ENCODE measurements around the gene FIZ1.

FIZ1 gene

DNA sequence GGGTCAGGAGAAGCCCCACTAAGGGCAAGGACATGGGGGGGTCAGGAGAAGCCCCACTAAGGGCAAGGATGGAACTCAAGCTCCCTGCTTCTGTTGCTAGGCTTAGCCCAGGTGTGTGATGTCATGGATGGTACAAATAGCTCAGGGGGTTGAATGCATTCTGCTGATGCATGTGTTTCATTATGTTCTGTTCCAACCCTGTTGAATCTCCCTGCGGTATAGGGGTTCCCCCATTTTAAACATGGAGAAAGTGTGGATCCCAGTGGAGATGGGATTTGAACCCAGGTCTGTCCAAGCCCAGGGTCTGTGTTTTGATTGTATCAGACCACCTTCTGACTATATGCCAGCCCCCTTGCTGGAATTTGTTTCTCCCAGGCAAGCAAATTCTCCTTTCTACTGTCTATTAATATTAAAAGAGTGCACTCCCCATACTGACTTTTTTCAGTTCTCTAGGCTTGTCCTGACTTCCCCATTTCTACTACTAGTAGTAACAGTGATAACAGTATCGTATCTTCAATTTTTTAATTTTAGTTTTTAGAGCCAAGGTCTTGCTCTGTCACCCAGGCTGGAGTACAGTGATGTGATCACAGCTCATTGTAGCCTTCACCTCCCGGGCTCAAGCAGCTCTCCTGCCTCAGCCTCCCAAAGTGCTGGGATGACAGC lies 12.8 kb upstream of the FIZ1 start:
- no peak for DNase-seq

GRCh38 chr19:55611300-55611982 lies 12.1 kb upstream of the FIZ1 start:
- DNase-seq, result no peak

GRCh38 chr19:55609326-55609725 lies 10.0 kb upstream of the FIZ1 start:
- DNase-seq, result no peak

DNA sequence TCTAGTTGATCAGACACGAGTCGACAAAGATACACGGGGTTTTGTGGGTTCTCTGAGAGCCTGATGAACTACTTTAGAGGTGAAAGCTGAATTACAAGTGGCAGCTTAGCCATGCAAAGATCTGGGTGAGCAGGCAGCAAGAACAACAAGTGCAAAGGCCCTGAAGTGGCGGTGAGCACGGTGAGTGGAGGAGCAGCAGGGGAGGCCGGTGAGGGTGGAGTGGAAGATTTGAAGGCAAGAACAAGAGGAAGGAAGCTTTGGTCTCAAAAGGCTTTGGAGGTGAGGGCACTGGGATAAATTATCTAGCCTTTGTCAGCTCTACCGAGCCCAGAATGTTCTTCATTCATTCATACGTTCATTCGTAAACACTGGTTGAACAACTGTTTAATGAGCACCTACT lies 7.5 kb upstream of the FIZ1 start:
- no peak for DNase-seq

DNA sequence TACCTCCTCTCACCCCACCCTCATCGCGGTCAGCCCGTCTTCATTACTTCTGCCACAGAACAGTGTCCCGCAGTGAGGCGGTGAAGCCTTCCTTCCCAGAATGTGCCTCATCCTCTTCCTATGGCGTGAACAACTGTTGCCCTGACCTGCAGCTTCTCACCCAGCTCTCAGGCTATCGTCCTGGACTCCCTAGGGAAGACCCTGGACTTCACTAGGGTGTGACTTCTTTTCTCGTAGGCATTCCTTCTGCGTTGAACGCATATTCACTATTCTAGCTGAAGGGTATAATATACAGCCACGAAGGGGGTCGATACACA lies 7.1 kb upstream of the FIZ1 start:
- DNase-seq, result no peak

DNA sequence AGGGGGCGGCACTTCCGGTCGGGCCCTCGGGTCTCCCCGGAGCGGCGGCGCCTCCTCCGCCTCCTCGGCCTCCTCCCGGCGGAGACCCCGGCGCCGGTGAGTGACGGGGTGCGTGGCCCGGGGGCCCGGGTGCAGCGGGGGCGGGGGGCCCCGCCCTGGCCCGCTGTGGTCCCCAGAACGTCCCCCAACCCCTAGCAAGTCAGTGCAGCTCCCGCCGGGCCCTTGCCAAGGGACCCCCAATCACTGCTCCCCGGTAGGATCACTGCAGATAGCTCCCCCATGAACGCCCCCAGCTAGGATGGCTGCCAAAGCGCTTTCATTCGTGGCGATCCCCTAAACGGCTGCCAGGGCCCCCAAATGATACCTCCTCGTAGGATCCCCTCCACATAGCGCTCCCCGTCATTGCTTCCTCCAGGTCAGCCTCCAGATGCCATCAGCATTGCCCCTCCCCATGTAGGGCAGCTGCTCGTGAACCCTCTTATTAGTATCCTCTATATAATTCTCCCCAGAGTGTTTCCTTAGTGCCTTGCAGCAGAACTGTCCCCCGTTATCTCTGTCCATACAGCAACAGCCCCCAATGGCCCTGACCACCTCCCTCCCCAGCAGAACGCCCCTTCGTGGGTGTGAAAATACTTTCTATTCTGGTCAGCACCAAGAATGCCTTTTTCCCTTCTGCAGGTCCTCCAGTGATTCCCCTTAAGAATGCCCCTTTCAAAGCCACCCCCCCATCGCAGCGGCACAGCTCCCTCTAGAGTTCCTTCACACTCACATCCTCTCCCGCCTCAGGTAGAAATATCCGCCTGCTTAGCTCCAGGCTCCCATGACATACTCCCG lies 6.5 kb upstream of the FIZ1 start, which contains the start of gene ZNF865:
Gene ZNF865 (plus strand): TSS at position 11 of the 834 bp plus-strand sequence. CDS start 7,972 bp downstream, outside the sequence.
- peak; percentile 63 for DNase-seq

- peak; percentile 97 for DNase-seq
Measured at GRCh38 chr19:55605207-55605636, 5.9 kb upstream of the FIZ1 start.

GRCh38 chr19:55603581-55604292 lies 4.4 kb upstream of the FIZ1 start:
- no peak for DNase-seq

GRCh38 chr19:55603115-55603514 lies 3.8 kb upstream of the FIZ1 start:
- DNase-seq, result no peak

GRCh38 chr19:55602104-55603001 lies 3.0 kb upstream of the FIZ1 start:
- no peak for DNase-seq

DNA sequence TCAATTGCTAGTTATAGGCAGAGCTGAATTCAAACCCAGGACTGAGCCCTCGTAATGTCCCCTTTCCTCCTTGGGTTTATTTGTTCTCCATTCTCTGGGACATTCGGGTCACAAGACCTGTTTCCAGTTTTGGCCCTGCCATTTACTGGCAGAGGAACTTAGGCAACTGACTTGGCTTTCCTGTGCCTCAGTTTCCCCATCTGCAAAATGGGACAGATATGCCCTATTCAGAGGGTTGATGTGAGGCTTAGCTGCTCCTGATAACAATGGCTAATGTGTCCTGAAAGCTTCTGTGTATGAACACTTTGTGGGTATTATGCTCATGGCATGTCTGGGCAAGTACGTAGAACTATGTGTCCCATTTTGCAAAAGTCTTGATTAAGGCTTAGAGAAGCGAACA lies 1.8 kb upstream of the FIZ1 start:
- no peak for DNase-seq

DNA sequence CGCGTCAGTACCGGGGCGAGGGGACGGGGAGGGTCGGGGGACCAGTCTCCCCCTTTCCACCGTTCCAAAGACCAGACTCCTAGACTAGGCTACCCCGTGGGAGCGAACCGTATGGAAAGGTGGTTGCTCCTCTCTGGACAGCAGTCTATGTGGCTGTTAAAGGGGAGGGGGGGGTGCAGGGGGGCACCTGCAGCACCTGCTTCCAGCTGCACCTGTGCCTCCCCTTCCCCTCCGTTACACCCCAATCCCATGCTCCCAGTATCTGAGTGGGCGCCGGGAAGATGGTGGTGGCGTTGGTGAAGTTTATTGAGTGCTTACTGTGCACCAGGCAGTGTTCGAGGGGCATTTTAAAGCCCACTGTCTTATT lies 1.3 kb upstream of the FIZ1 start:
- DNase-seq, result no peak

DNA sequence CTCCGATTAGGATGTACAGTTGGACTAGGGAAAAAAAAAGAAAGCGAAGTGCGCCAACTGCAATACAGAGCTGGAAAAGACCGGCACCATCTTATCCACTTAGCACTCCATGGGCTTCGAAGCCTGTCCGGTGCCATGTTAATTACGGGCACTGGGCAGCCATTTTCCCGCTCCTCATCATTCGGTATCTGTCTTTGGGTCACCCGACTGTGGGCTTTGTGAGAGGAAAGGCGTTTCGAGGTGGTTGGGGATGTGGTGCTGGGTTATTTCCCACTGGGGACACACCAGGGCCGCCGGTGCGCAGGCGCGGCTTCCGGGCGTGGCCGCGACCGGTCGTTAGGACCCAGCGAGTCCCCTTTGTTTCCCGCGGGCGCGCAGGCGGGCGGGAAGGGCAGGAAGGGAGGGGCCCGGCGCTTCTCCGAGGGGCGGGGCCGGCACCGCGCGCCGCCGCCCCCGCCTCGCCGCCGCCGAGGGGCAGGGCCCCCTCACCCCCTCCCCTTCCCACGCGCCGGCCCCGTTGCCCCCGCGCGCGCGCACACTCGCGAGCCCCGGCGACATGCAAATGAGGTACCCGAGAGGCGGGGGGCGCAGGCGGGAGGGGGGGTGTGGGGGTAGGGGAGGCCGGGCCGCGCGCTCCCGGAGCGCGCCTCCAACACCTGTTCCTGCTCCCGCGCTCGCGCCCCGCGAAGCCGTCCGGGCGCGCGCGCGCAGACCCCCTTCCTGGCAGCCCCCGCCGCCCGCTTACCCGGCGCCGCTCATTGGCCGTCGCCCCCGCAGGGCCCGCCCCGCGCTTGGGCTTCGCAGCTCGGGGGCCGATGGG lies 735 bp upstream of the FIZ1 start, which contains the start of gene ZNF524:
Gene ZNF524 (plus strand): TSS at position 447 of the 820 bp plus-strand sequence. CDS start 1,825 bp downstream, outside the sequence.
- peak; percentile 68 for DNase-seq

DNA sequence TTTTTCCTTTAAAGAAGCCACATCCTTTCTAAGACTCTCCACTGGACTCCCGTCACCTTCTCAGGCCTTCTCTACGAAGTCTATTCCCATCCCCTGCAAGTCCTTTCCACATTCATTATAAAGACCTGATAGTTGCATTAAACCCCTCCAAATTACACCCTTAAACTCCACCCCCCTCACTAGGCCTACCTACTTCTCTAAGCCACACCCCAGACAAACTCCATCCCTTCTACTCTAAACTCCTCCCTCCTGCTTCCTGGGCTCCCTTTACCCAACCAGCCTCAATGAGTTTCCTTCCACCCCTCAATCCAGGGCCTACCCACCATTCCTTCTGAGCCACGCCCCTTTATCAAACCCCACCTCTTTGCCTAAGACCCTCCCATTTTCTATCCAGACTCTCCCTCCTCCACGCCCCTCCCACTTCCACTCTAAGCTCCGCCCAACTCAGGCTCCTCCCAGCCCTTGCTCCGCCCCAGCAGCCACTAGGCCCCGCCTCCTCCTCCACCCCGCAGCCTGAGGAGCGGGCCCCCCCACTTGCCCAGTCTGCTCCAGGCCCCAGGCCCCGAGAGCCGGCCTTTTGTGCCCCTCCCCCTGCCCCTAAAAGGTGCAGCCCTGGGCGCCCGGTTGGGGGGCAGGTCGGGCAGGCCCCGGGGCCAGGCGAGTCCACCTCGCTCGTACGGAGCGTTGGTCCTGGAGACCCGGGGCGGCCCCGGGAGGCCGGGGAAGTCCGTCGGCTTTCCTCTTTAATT lies 424 bp downstream of the FIZ1 start:
- DNase-seq, result peak; percentile 89

DNA sequence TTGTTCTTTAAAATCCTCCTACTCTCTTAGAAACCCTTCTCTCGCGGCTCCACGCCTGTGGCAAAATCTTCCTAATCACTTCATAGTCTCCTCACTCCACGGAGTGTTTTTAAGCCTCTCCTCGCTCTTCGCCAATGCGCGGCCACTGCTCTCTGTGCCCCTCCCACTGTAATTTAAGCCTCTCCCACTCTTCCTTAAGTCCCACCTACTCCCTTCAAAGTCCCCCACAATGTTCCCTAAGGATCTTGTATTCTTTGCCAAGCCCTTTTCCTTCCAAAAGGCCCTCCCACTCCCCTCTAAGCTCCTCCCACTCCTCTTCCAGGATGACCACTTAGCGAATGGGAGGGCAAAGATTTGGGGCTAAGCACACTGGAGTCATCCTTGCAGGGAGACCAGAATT lies 1.3 kb downstream of the FIZ1 start:
- DNase-seq, result no peak

DNA sequence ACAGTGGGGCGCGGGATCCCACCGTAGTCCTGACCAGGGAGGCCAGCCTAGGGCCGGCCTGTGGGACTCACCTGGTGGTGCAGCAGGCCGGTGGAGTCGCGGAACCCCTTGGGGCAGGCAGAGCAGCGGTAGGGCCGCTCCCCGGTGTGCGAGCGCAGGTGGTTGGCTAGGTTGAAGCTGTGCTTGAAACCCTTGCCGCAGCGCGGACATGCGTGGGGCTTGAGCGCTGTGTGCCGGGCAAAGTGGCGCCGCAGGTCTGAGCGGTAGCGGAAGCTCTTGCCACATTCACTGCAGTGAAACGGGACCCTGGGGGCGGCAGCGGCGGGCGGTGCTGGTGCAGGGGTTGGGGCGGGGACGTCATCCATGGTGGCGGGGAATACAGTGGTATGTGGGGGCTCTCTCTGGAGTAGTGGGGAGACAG lies 1.8 kb downstream of the FIZ1 start:
- DNase-seq, result no peak

GRCh38 chr19:55596304-55596703 lies 3.0 kb downstream of the FIZ1 start:
- no peak for DNase-seq

DNA sequence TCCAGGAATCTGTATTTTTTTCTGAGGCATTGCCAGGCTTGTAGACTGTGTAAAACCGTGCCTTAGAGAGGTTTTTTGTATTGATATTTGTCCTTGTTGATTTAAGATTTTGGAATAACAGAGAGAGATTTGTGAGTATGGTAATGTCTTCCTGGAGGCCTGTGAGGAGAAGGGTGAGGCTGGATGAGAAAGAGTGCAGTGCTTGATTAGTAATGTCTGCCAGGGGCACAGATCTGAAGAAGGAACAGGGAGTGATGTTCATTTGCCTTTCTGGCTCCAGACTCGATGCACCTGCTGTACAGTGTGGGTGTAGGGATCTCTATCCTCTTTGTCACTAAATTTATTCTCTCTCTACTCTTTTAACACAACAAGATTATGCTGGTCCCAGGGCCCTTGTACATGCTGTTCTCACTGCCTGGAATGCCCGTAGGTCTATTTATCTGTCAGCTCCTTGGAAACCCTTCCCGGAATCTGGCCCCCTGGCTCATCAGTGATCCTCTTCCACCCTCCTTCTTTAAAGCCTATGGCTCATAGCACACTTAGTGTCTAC lies 4.2 kb downstream of the FIZ1 start:
- DNase-seq, result no peak

GRCh38 chr19:55593096-55593772 lies 6.1 kb downstream of the FIZ1 start:
- no peak for DNase-seq

Data from T-helper 9 cell (primary cell).